IMR-90 (cell line): ENCODE measurements around the gene TTC23L. TPM values are rescaled to one million over a fixed set of nuclear protein-coding genes. Genes with fewer than 3 reads are reported as not detected.
"Not testable (repeated sequence)": the region's sequence is repeated elsewhere in the genome, so short reads cannot be mapped to it uniquely, and the experiment has no call there.

Source experiments
- ATAC-seq: fragments of 200-7000 bp; cut with Tn5 transposase; 2 replicates; pipeline ENCODE4 v1.9.1; 2020; ENCODE audit warnings: low read depth, mild to moderate bottlenecking, moderate library complexity
- BruUV-seq: library from RNA; stranded (reverse); fragments of 400-500 nt; replicated peaks from 2 replicates; lab custom pipeline; 2021; lab: Mats Ljungman, UMichigan
- CTCF ChIA-PET: fragments of 300-600 bp; formaldehyde crosslinking; extraction: SDS; loops from one replicate; lab custom pipeline; 2021; ENCODE audit warnings: antibody characterized with exemption; lab: Yijun Ruan, JAX
- POLR2A ChIA-PET: fragments of 300-600 bp; sonication (Branson Sonifier 250); formaldehyde crosslinking; loops from one replicate; lab custom pipeline; 2022; ENCODE audit warnings: antibody characterized with exemption; ENCODE audit not compliant: unreplicated experiment; lab: Charles Lee
- DNase-seq: peaks from one replicate; pipeline ENCODE4 v3.0.0; 2013
- H2AFZ ChIP-seq: replicated peaks from 2 replicates; pipeline ENCODE3; 2013; ENCODE audit warnings: low read length, mild to moderate bottlenecking; ENCODE audit not compliant: poor library complexity
- H2AK5ac ChIP-seq: 2 replicates; pipeline ENCODE4 v1.6.1; 2013; ENCODE audit warnings: low read depth, low read length, inconsistent platforms
- H2AK9ac ChIP-seq: replicated peaks from 2 replicates; pipeline ENCODE3; 2013; ENCODE audit warnings: mild to moderate bottlenecking, low read depth, low read length, moderate library complexity; ENCODE audit not compliant: poor library complexity
- H2BK120ac ChIP-seq: 2 replicates; pipeline ENCODE4 v1.6.1; 2013; ENCODE audit warnings: low read depth, low read length, inconsistent platforms
- H2BK15ac ChIP-seq: 3 replicates; pipeline ENCODE4 v1.6.1; 2013; ENCODE audit warnings: low read depth, low read length, inconsistent platforms
- H2BK20ac ChIP-seq: 2 replicates; pipeline ENCODE4 v1.6.1; 2013; ENCODE audit warnings: low read depth, mild to moderate bottlenecking, inconsistent platforms, low read length, moderate library complexity
- H2BK5ac ChIP-seq: 2 replicates; pipeline ENCODE4 v1.6.1; 2013; ENCODE audit warnings: mild to moderate bottlenecking, low read depth, low read length, inconsistent platforms; ENCODE audit not compliant: poor library complexity, severe bottlenecking
- H3K14ac ChIP-seq: replicated peaks from 2 replicates; pipeline ENCODE4 v1.6.1; 2013; ENCODE audit warnings: low read depth, low read length, inconsistent platforms
- H3K18ac ChIP-seq: 2 replicates; pipeline ENCODE4 v1.6.1; 2013; ENCODE audit warnings: low read depth, low read length, control low read depth
- H3K23ac ChIP-seq: 2 replicates; pipeline ENCODE4 v1.6.1; 2013; ENCODE audit warnings: low read depth, low read length, inconsistent platforms
- H3K27ac ChIP-seq: 2 replicates; pipeline ENCODE4 v1.5.1; 2013; ENCODE audit warnings: mild to moderate bottlenecking, control low read depth, low read length; ENCODE audit not compliant: insufficient read depth
- H3K27me3 ChIP-seq: 2 replicates; pipeline ENCODE4 v1.6.1; 2013; ENCODE audit warnings: low read length; ENCODE audit not compliant: control insufficient read depth, insufficient read depth
- H3K36me3 ChIP-seq: 2 replicates; pipeline ENCODE4 v1.6.1; 2013; ENCODE audit warnings: low read length, mixed read lengths; ENCODE audit not compliant: control insufficient read depth, insufficient read depth
- H3K4ac ChIP-seq: 2 replicates; pipeline ENCODE4 v1.6.1; 2013; ENCODE audit warnings: low read depth, low read length, inconsistent platforms
- H3K4me1 ChIP-seq: 2 replicates; pipeline ENCODE4 v1.6.1; 2013; ENCODE audit warnings: low read length, mixed read lengths; ENCODE audit not compliant: control insufficient read depth, insufficient read depth
- H3K4me2 ChIP-seq: 2 replicates; pipeline ENCODE4 v1.6.1; 2013; ENCODE audit warnings: low read depth, mild to moderate bottlenecking, control low read depth, low read length, moderate library complexity
- H3K4me3 ChIP-seq: 2 replicates; pipeline ENCODE4 v1.5.1; 2013; ENCODE audit warnings: low read depth, mild to moderate bottlenecking, control low read depth, low read length, moderate library complexity; ENCODE audit not compliant: insufficient read depth
- H3K56ac ChIP-seq: 2 replicates; pipeline ENCODE4 v1.6.1; 2013; ENCODE audit warnings: low read length, inconsistent platforms; ENCODE audit not compliant: insufficient read depth; ENCODE audit errors: extremely low read depth
- H3K79me1 ChIP-seq, 2 experiments: 2 replicates each; pipeline ENCODE4 v1.6.1; 2013; ENCODE audit warnings: low read length in 2 of 2, inconsistent platforms in 1 of 2, low read depth in 1 of 2
- H3K9ac ChIP-seq: 2 replicates; pipeline ENCODE4 v1.6.1; 2013; ENCODE audit warnings: low read depth, low read length, control low read depth
- H3K9me1 ChIP-seq: 2 replicates; pipeline ENCODE4 v1.6.1; 2013; ENCODE audit warnings: low read length, inconsistent platforms; ENCODE audit not compliant: insufficient read depth
- H3K9me3 ChIP-seq: 2 replicates; pipeline ENCODE4 v1.6.1; 2013; ENCODE audit warnings: low read length; ENCODE audit not compliant: control insufficient read depth, insufficient read depth
- H4K20me1 ChIP-seq: 2 replicates; pipeline ENCODE4 v1.6.1; 2013; ENCODE audit warnings: low read length, inconsistent platforms; ENCODE audit not compliant: insufficient read depth
- H4K5ac ChIP-seq: 2 replicates; pipeline ENCODE4 v1.6.1; 2013; ENCODE audit warnings: mild to moderate bottlenecking, low read depth, low read length, control low read depth
- H4K8ac ChIP-seq, 2 experiments: 2 replicates each; pipeline ENCODE4 v1.6.1; 2013; ENCODE audit warnings: low read depth in 2 of 2, low read length in 2 of 2, control low read depth in 1 of 2, inconsistent platforms in 1 of 2
- H4K91ac ChIP-seq: 2 replicates; pipeline ENCODE4 v1.6.1; 2013; ENCODE audit warnings: low read depth, low read length, inconsistent platforms; ENCODE audit not compliant: insufficient read depth
- CEBPB ChIP-seq: IDR thresholded peaks from 2 replicates; pipeline ENCODE4 v1.6.1; 2012; ENCODE audit warnings: low read depth, low read length, improper control_type of control experiment
- MAFK ChIP-seq: IDR thresholded peaks from 2 replicates; pipeline ENCODE4 v1.6.1; 2012; ENCODE audit warnings: low read depth, low read length, improper control_type of control experiment
- NFE2L2 ChIP-seq: fragments of 150-350 bp; IDR thresholded peaks from 2 replicates; pipeline ENCODE4 v1.6.1; 2016; ENCODE audit warnings: low read depth, mild to moderate bottlenecking, low read length
- RFX5 ChIP-seq: IDR thresholded peaks from 2 replicates; pipeline ENCODE4 v1.8.0; 2012; ENCODE audit warnings: low read depth, mild to moderate bottlenecking, low read length, moderate library complexity
- SMC3 ChIP-seq: fragments of 150-350 bp; IDR thresholded peaks from 2 replicates; pipeline ENCODE4 v1.6.1; 2016; ENCODE audit warnings: low read depth, mild to moderate bottlenecking, antibody characterized with exemption, low read length, moderate library complexity
- WGBS, 2 experiments: methylation state at CpG; one replicate each; pipeline versions ENCODE4 v1.1.5 to v1.1.7; 2013; ENCODE audit warnings: missing lambda C conversion rate in 2 of 2; ENCODE audit not compliant: insufficient read length in 1 of 2; ENCODE audit errors: extremely low coverage in 2 of 2; 5-methylcytosine and 5-hydroxymethylcytosine counted together
- dilution Hi-C: fragments of 300-500 bp; cut with HindIII; formaldehyde crosslinking; loops from one replicate; pipeline ENCODE4 v1.14.3; 2018; ENCODE audit warnings: low sequenced_read_pairs; ENCODE audit not compliant: unreplicated experiment
- in situ Hi-C: fragments of 300-500 bp; cut with MboI; formaldehyde crosslinking; loops from 3 replicates; pipeline ENCODE4 v1.14.3; 2019; ENCODE audit warnings: low sequenced_read_pairs, inconsistent platforms, mixed read lengths
- intact Hi-C: fragments of 100-400 bp; cut with micrococcal nuclease; formaldehyde crosslinking; loops from 2 replicates; pipeline ENCODE4 v1.10.0; 2022
- polyA plus RNA-seq, 3 experiments: library from polyadenylated mRNA; depleted of rRNA; stranded (reverse); fragments of >200 nt; gene quantifications; 2 replicates each; pipeline ENCODE4 v1.2.3, GENCODE V29; 2012; ENCODE audit warnings: low replicate concordance in 1 of 3
- total RNA-seq: library from RNA; depleted of rRNA; stranded (reverse); fragments of >200 nt; gene quantifications from 2 replicates; pipeline ENCODE4 v1.2.3, GENCODE V29; 2012

TTC23L gene
- total and polyA plus RNA-seq, 2 of the 4 experiments (the other 2 are of a cell fraction) = under 0.01 TPM; not detected in 1

DNA sequence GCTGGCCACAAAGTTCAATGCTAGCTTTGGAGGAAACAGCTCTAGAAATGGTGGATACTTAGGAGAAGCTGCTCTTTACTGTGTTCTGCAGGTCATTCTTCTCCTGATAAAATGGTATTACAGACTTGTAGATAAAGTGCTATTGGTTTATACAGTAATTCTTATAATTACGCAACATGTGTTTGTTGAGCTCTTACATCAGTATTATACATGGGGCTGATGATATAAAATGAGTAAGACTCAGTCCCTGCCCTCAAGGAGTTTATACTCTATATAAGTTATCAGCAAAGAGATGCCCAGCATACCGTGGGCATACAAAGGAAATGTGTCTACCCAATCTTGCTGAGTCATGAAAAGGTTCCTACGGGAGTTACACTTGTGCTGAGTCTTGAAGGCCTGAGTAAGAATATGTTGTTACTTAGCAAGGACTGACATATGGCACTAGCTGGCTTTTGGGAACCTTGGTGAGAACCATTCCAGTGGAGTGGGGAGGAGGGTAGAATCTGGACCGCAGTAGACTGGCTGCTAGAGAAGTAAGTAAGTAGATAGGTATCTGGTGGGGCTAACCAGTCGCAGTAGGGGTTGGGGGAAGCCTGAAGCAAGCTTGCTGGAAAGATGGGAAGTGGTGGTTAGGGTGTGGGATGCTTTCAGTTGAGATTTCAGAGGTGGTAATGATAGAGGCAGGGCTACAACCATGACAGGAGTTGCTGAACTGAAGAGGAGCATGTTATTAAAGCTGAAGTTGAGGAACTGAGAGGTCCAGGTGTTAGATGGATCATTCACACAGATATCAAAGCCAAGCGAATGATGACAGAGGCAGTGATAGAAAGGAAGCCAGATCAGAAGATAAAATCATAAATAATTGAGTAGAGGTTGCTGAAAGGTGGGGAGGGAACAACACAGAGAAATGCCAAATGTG, 11.1 kb upstream of the TTC23L start:
- no peak overlapping the region for H3K4me2 ChIP-seq
- H2AFZ ChIP-seq = no peak overlapping the region
- no peak overlapping the region for H3K23ac ChIP-seq
- H3K56ac ChIP-seq = no peak overlapping the region
- no peak overlapping the region for H2BK120ac ChIP-seq
- ChIA-PET POLR2A (no interaction called here), CTCF (no interaction called here)
- peak overlapping the region; percentile 16 for H2BK5ac ChIP-seq
- H3K9me1 ChIP-seq = 0 out of 2 replicates have a peak, but pooled peaks cover 4% of the 10 kb centered on the region
- no peak overlapping the region for H2BK20ac ChIP-seq
- WGBS, 2 experiments = 90% methylated on average over 2 of the region's 6 CpGs; no CpG with 5 or more reads in 1 of the 2 experiments
- H4K91ac ChIP-seq = no peak overlapping the region
- H2BK15ac ChIP-seq = no peak overlapping the region
- no peaks in the 10 kb centered on the region for H3K27me3 ChIP-seq
- peaks cover 9% of the 10 kb centered on the region; the same call in 1 of the 2 replicates for H4K20me1 ChIP-seq
- peak; percentile 88 for TF ChIP-seq CEBPB
- TF ChIP-seq MAFK = peak; percentile 90
- peak; percentile 85 for TF ChIP-seq NFE2L2
- TF ChIP-seq SMC3 = no peak
- TF ChIP-seq RFX5 = no peak
- DNase-seq (no peak), ATAC-seq (no peak)
- peaks cover 8% of the 10 kb centered on the region; the same call in 1 of the 2 replicates for H3K4me1 ChIP-seq
- no peak overlapping the region for H2AK9ac ChIP-seq
- peaks cover 2% of the 10 kb centered on the region for H3K9me3 ChIP-seq
- dilution Hi-C loops (no loop called here), intact Hi-C loops (no loop called here), in situ Hi-C loops (no loop called here)
- H3K79me1 ChIP-seq = peaks cover 41 to 61% of the 10 kb centered on the region in 2 experiments
- no peak overlapping the region for H3K27ac ChIP-seq
- H4K8ac ChIP-seq = no peak overlapping the region
- H3K14ac ChIP-seq = no peak overlapping the region
- no TSS peak for BruUV-seq
- no peak overlapping the region for H3K9ac ChIP-seq
- no peak overlapping the region for H3K4ac ChIP-seq
- no peak overlapping the region for H2AK5ac ChIP-seq
- no peak overlapping the region for H4K5ac ChIP-seq
- H3K18ac ChIP-seq = no peak overlapping the region
- H3K4me3 ChIP-seq = no peak overlapping the region
- peaks cover 74% of the 10 kb centered on the region for H3K36me3 ChIP-seq

DNA sequence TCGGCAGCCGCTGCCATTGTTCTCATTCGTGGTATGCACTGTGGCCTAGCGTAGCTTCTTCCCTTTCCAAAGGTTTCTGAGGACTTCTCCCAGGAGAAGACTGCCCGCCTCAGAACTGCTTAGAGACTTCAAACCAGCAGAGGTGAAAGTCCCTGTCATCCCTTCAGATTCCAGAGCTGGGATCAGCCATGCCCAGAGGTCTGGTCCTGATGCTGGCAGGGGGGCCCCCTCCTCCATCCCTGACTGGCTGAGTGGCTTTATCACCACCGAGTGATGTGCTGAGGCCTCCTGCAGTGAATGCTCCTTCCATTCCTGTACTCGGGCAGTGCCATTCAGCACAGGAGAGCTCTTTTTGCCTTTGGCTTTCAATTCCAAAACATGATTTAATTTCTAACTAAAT, 8.1 kb upstream of the TTC23L start:
- peak overlapping the region; percentile 24; the same call in 1 of the 2 replicates for H3K4ac ChIP-seq
- dilution Hi-C loops, H2AK5ac ChIP-seq, H3K27me3 ChIP-seq, BruUV-seq, H3K4me3 ChIP-seq, H3K14ac ChIP-seq, H4K8ac ChIP-seq, H2AFZ ChIP-seq, H3K4me2 ChIP-seq, H2BK120ac ChIP-seq, intact Hi-C loops, CTCF ChIA-PET, H3K9me1 ChIP-seq, H4K20me1 ChIP-seq, H3K23ac ChIP-seq, H2BK20ac ChIP-seq, H3K9me3 ChIP-seq, DNase-seq, H2BK15ac ChIP-seq, in situ Hi-C loops, H3K56ac ChIP-seq, H4K91ac ChIP-seq, H3K4me1 ChIP-seq, H2AK9ac ChIP-seq: not testable (repeated sequence)
- H4K5ac ChIP-seq = peak overlapping the region; percentile 80
- ATAC-seq = peak; percentile 12
- H3K27ac ChIP-seq = peak overlapping the region; percentile 88; the same call in 1 of the 2 replicates
- peak overlapping the region; percentile 40 for H2BK5ac ChIP-seq
- H3K79me1 ChIP-seq = peaks cover 33 to 47% of the 10 kb centered on the region in 2 experiments
- POLR2A ChIA-PET = interaction anchor here (0.6 kb wide), 2 partner anchors 13 to 99 kb away, joined by 15 read pairs; partner anchors contain the start of gene DNAJC21
- H3K36me3 ChIP-seq = peaks cover 61% of the 10 kb centered on the region
- 95% methylated on average over 4 of the region's 7 CpGs; no CpG with 5 or more reads in 1 of the 2 experiments for WGBS, 2 experiments
- peak overlapping the region; percentile 79 for H3K18ac ChIP-seq
- H3K9ac ChIP-seq = peak overlapping the region; percentile 29; the same call in 1 of the 2 replicates
